Peyer's patch (tissue), 4 donors: Measurements from ENCODE around the gene SF3A2.

Source experiments
- POLR2A ChIP-seq, 2 donors: fragments of 450-650 bp; IDR thresholded peaks; one replicate each; pipeline ENCODE4 v1.5.1; 2017; ENCODE audit warnings: antibody characterized with exemption in 2 of 2, mild to moderate bottlenecking in 2 of 2, moderate library complexity in 2 of 2
- TF ChIP-seq, protein P1 (sequence below), 6 experiments: fragments of 450-650 bp in 4 of 6; fragments of 200-600 bp in 2 of 6; sonication (generic) in 1 of 6; IDR thresholded peaks; one replicate each; pipeline ENCODE4 v1.5.1; 2017 to 2019; ENCODE audit warnings: antibody characterized with exemption in 6 of 6, mild to moderate bottlenecking in 3 of 6, moderate library complexity in 1 of 6

DNA sequence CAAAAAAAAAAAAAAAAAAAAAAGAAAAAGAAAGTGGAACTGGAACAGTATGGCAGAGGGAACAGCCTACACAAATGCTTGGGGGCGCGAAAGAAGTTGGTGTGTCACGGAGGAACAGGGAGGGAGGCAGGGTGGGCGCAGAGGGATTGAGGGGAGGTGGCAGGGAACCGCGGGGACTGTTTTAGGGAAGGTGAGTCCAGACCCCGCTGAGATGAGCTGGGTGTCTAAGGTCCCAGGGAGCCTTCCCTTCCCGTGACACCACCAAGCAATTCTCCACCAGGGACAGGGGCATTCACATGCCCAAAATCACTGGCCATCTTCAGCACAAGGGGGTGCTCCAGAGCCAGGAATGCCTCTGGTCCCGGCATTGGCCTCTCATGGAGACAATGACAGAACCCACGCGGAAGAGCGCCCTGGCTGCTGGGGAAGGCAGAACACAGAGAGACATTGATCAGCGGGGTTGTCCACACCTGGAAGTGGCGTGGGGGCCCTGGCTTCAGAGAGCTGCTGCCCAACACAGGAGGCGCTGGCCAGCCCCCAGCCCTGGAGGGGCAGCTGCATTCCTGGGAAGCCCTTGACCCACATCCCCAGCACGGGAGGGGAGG is 38.4 kb downstream of the SF3A2 start:
- TF ChIP-seq, protein P1, sequence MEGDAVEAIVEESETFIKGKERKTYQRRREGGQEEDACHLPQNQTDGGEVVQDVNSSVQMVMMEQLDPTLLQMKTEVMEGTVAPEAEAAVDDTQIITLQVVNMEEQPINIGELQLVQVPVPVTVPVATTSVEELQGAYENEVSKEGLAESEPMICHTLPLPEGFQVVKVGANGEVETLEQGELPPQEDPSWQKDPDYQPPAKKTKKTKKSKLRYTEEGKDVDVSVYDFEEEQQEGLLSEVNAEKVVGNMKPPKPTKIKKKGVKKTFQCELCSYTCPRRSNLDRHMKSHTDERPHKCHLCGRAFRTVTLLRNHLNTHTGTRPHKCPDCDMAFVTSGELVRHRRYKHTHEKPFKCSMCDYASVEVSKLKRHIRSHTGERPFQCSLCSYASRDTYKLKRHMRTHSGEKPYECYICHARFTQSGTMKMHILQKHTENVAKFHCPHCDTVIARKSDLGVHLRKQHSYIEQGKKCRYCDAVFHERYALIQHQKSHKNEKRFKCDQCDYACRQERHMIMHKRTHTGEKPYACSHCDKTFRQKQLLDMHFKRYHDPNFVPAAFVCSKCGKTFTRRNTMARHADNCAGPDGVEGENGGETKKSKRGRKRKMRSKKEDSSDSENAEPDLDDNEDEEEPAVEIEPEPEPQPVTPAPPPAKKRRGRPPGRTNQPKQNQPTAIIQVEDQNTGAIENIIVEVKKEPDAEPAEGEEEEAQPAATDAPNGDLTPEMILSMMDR (IDR thresholded peaks at IDR 0.05) = peak; percentile 41 to 79 (median 73)
- no peak for TF ChIP-seq POLR2A (IDR thresholded peaks at IDR 0.05)
